ENCODE results near the gene MCCD1. TPM values are rescaled to one million over a fixed set of nuclear protein-coding genes. Genes with fewer than 3 reads are reported as not detected.

Gene MCCD1
- total RNA-seq, 1 donor from 2014 or later = not detected

GRCh38 chr6:31540640-31541039 is 11.9 kb downstream of the MCCD1 start:
- H3K4me3 ChIP-seq (ENCODE audit: low read depth, low read length) = peak overlapping the region; percentile 84
- DNase-seq (ENCODE audit: low read depth) = no peak
- TF ChIP-seq CTCF (conservative IDR thresholded peaks at IDR 0.05; ENCODE audit: low read depth, low read length) = no peak

GRCh38 chr6:31541059-31541657 is 12.4 kb downstream of the MCCD1 start:
- TF ChIP-seq CTCF (conservative IDR thresholded peaks at IDR 0.05; ENCODE audit: low read depth, low read length) = no peak
- peak overlapping the region; percentile 84 for H3K4me3 ChIP-seq (ENCODE audit: low read depth, low read length)
- no peak for DNase-seq (ENCODE audit: low read depth)

GRCh38 chr6:31541658-31542521 is 13.1 kb downstream of the MCCD1 start, which contains the start of gene DDX39B:
Gene DDX39B (minus strand): TSS chr6:31542003. CDS start chr6:31540532, 1,471 bp downstream.
- peak; percentile 83 for DNase-seq (ENCODE audit: low read depth)
- TF ChIP-seq CTCF (conservative IDR thresholded peaks at IDR 0.05; ENCODE audit: low read depth, low read length) = no peak
- peak within 1 kb of the TSS; percentile 84 for H3K4me3 ChIP-seq (ENCODE audit: low read depth, low read length)

- TF ChIP-seq CTCF (conservative IDR thresholded peaks at IDR 0.05; ENCODE audit: low read depth, low read length) = no peak
- no peak for DNase-seq (ENCODE audit: low read depth)
- H3K4me3 ChIP-seq (ENCODE audit: low read depth, low read length) = no peak overlapping the region
Measured at GRCh38 chr6:31543639-31544038, 14.9 kb downstream of the MCCD1 start.

- DNase-seq (ENCODE audit: low read depth) = no peak
- no peak for TF ChIP-seq CTCF (conservative IDR thresholded peaks at IDR 0.05; ENCODE audit: low read depth, low read length)
- H3K4me3 ChIP-seq (ENCODE audit: low read depth, low read length) = no peak overlapping the region
Measured at GRCh38 chr6:31544676-31545075, 15.9 kb downstream of the MCCD1 start.

- H3K4me3 ChIP-seq (ENCODE audit: low read depth, low read length) = no peak overlapping the region
- TF ChIP-seq CTCF (conservative IDR thresholded peaks at IDR 0.05; ENCODE audit: low read depth, low read length) = no peak
- DNase-seq (ENCODE audit: low read depth) = no peak
Measured at GRCh38 chr6:31545291-31545690, 16.5 kb downstream of the MCCD1 start.
